Stimulated activated CD4-positive, alpha-beta T cell treated with anti-CD3 and anti-CD28 coated beads, Interleukin-15, amount 100 ng/mL, for 24 hours (primary cell): ENCODE measurements around the gene ENAM.

Experiments used
- DNase-seq: peaks from one replicate; pipeline ENCODE4 v3.0.0-alpha.2; 2020

ENAM gene

GRCh38 chr4:70628444-70628843 lies at the start of gene ENAM:
Gene ENAM, plus strand, starts transcription at chr4:70628744. Its CDS starts 757 bp downstream, at chr4:70629501.
- no peak for DNase-seq

GRCh38 chr4:70581980-70582379 lies 46.6 kb upstream of the ENAM start:
- no peak for DNase-seq

GRCh38 chr4:70583952-70584834 lies 44.4 kb upstream of the ENAM start:
- no peak for DNase-seq

GRCh38 chr4:70586841-70587240 lies 41.7 kb upstream of the ENAM start:
- DNase-seq: no peak

GRCh38 chr4:70589785-70590184 lies 38.8 kb upstream of the ENAM start:
- DNase-seq: no peak

- no peak for DNase-seq
These were observed 36.5 kb upstream of the ENAM start, which contains the start of gene AMBN for GRCh38 chr4:70591955-70592582. Gene AMBN, plus strand, starts transcription at chr4:70592256. Its CDS starts 103 bp downstream, at chr4:70592359.

- no peak for DNase-seq
These were observed 34.3 kb upstream of the ENAM start for GRCh38 chr4:70594196-70594595.

- DNase-seq: no peak
These were observed 28.2 kb upstream of the ENAM start for GRCh38 chr4:70600305-70600704.

GRCh38 chr4:70600977-70601376 lies 27.6 kb upstream of the ENAM start:
- DNase-seq: no peak

- DNase-seq: peak; percentile 65
These were observed 27.0 kb upstream of the ENAM start for GRCh38 chr4:70601422-70602039.

- DNase-seq: no peak
These were observed 24.7 kb upstream of the ENAM start for GRCh38 chr4:70603856-70604255.

- DNase-seq: no peak
These were observed 22.1 kb upstream of the ENAM start for GRCh38 chr4:70606459-70606858.

- DNase-seq: no peak
These were observed 21.1 kb upstream of the ENAM start for GRCh38 chr4:70607334-70607853.

GRCh38 chr4:70608324-70608723 lies 20.2 kb upstream of the ENAM start:
- DNase-seq: no peak

GRCh38 chr4:70613306-70614183 lies 15.0 kb upstream of the ENAM start:
- no peak for DNase-seq

GRCh38 chr4:70614184-70614555 lies 14.4 kb upstream of the ENAM start:
- no peak for DNase-seq

GRCh38 chr4:70619288-70619687 lies 9.3 kb upstream of the ENAM start:
- DNase-seq: no peak

- DNase-seq: no peak
These were observed 8.8 kb upstream of the ENAM start for GRCh38 chr4:70619778-70620177.

GRCh38 chr4:70623323-70623722 lies 5.2 kb upstream of the ENAM start:
- no peak for DNase-seq

- DNase-seq: no peak
These were observed 4.2 kb upstream of the ENAM start for GRCh38 chr4:70624226-70624793.

GRCh38 chr4:70627620-70628019 lies 924 bp upstream of the ENAM start:
- no peak for DNase-seq

- no peak for DNase-seq
These were observed 1.0 kb downstream of the ENAM start for GRCh38 chr4:70629469-70630090.
